SK-N-SH (cell line): ENCODE data around the gene WBP1L. TPM values are rescaled to one million over a fixed set of nuclear protein-coding genes. Genes with fewer than 3 reads are reported as not detected.

ENCODE experiments used
- CTCF ChIA-PET: fragments of 300-600, 350-600 bp; formaldehyde crosslinking; extraction: SDS; loops from one replicate; lab custom pipeline; 2021; lab: Yijun Ruan, JAX
- POLR2A ChIA-PET: fragments of 350-600 bp; sonication (Branson Sonifier 250); formaldehyde crosslinking; extraction: SDS; loops from one replicate; lab custom pipeline; 2020; ENCODE audit warnings: antibody characterized with exemption, inconsistent platforms; lab: Yijun Ruan, JAX
- DNase-seq: peaks from one replicate; pipeline ENCODE4 v3.0.0; 2012
- H2AFZ ChIP-seq: fragments of 200-600 bp; sonication (generic); 2 replicates; pipeline ENCODE4 v1.8.1; 2016; ENCODE audit warnings: antibody characterized with exemption, mild to moderate bottlenecking, low read depth
- H3F3A ChIP-seq: fragments of 200-600 bp; sonication (generic); replicated peaks from 2 replicates; pipeline ENCODE3; 2016; ENCODE audit warnings: antibody characterized with exemption, mild to moderate bottlenecking; ENCODE audit not compliant: insufficient read depth
- H3K27ac ChIP-seq, 2 experiments: fragments of 200-500 bp in 1 of 2; fragments of 200-600 bp in 1 of 2; sonication (Bioruptor generic) in 1 of 2; sonication (generic), shearing (Covaris generic) in 1 of 2; 2 replicates each; pipeline versions ENCODE4 v1.5.1 to v1.6.1; 2014 to 2016; ENCODE audit warnings: low read depth in 2 of 2, inconsistent platforms in 1 of 2, low read length in 1 of 2, mild to moderate bottlenecking in 1 of 2, mixed read lengths in 1 of 2
- H3K27me3 ChIP-seq: fragments of 200-600 bp; sonication (generic), shearing (Covaris generic); 2 replicates; pipeline ENCODE4 v1.6.1; 2016; ENCODE audit warnings: mixed run types; ENCODE audit not compliant: insufficient read depth
- H3K36me3 ChIP-seq, 2 experiments: fragments of 200-500 bp in 1 of 2; fragments of 200-600 bp in 1 of 2; sonication (Bioruptor generic) in 1 of 2; sonication (generic) in 1 of 2; replicated peaks in 1 of 2; 2 replicates each; pipeline versions ENCODE3 to v1.5.1; 2014 to 2016; ENCODE audit warnings: low read length in 1 of 2, mild to moderate bottlenecking in 1 of 2; ENCODE audit not compliant: insufficient read depth in 2 of 2, control insufficient read depth in 1 of 2
- H3K4me1 ChIP-seq, 2 experiments: fragments of 200-500 bp in 1 of 2; fragments of 200-600 bp in 1 of 2; sonication (Bioruptor generic) in 1 of 2; sonication (generic), shearing (Covaris generic) in 1 of 2; 2 replicates each; pipeline versions ENCODE4 v1.5.1 to v1.6.1; 2014 to 2016; ENCODE audit warnings: low read depth in 1 of 2, low read length in 1 of 2, mixed run types in 1 of 2; ENCODE audit not compliant: insufficient read depth in 2 of 2, control insufficient read depth in 1 of 2
- H3K4me2 ChIP-seq: fragments of 200-600 bp; sonication (generic), shearing (Covaris generic); 2 replicates; pipeline ENCODE4 v1.6.1; 2017; ENCODE audit warnings: mixed run types
- H3K4me3 ChIP-seq, 2 experiments: fragments of 200-500 bp in 1 of 2; fragments of 200-600 bp in 1 of 2; sonication (Bioruptor generic) in 1 of 2; sonication (generic), shearing (Covaris generic) in 1 of 2; 2 replicates each; pipeline versions ENCODE4 v1.5.1 to v1.8.1; 2014 to 2016; ENCODE audit warnings: low read depth in 2 of 2, inconsistent platforms in 1 of 2, low read length in 1 of 2, mild to moderate bottlenecking in 1 of 2, mixed read lengths in 1 of 2, moderate library complexity in 1 of 2
- H3K79me2 ChIP-seq: fragments of 200-600 bp; sonication (generic); 2 replicates; pipeline ENCODE4 v1.8.1; 2017; ENCODE audit warnings: mild to moderate bottlenecking; ENCODE audit not compliant: insufficient read depth
- H3K9ac ChIP-seq: fragments of 200-600 bp; sonication (generic); 2 replicates; pipeline ENCODE4 v1.6.1; 2017; ENCODE audit warnings: mixed run types
- H3K9me2 ChIP-seq: fragments of 200-600 bp; sonication (generic); 2 replicates; pipeline ENCODE4 v1.6.1; 2017; ENCODE audit warnings: mixed run types
- H3K9me3 ChIP-seq: fragments of 200-600 bp; sonication (generic); 2 replicates; pipeline ENCODE4 v1.6.1; 2017; ENCODE audit warnings: mixed run types, mild to moderate bottlenecking, moderate library complexity
- H4K20me1 ChIP-seq: fragments of 200-600 bp; sonication (generic); 2 replicates; pipeline ENCODE4 v1.6.1; 2017; ENCODE audit warnings: mild to moderate bottlenecking, mixed run types; ENCODE audit not compliant: insufficient read depth
- CTCF ChIP-seq: fragments of 200-600 bp; sonication (generic); IDR thresholded peaks from 2 replicates; pipeline ENCODE4 v1.6.1; 2017; ENCODE audit warnings: antibody characterized with exemption, mild to moderate bottlenecking, moderate library complexity
- FOXM1 ChIP-seq: IDR thresholded peaks from 2 replicates; pipeline ENCODE4 v1.4.0; 2012; ENCODE audit warnings: low read depth, mild to moderate bottlenecking
- GABPA ChIP-seq: IDR thresholded peaks from 2 replicates; pipeline ENCODE4 v1.4.0; 2012; ENCODE audit warnings: low read depth, mild to moderate bottlenecking
- MXI1 ChIP-seq: IDR thresholded peaks from 2 replicates; pipeline ENCODE4 v1.6.1; 2012; ENCODE audit warnings: mild to moderate bottlenecking, low read depth, low read length, improper control_type of control experiment
- NFIC ChIP-seq: IDR thresholded peaks from 2 replicates; pipeline ENCODE4 v1.4.0; 2012; ENCODE audit warnings: borderline replicate concordance
- NRF1 ChIP-seq: IDR thresholded peaks from 2 replicates; pipeline ENCODE4 v1.6.1; 2012; ENCODE audit warnings: low read depth, mild to moderate bottlenecking, low read length
- PBX3 ChIP-seq: IDR thresholded peaks from 2 replicates; pipeline ENCODE4; 2012
- POLR2AphosphoS5 ChIP-seq: IDR thresholded peaks from 2 replicates; pipeline ENCODE4 v1.6.1; 2012; ENCODE audit warnings: low read depth, low read length
- REST ChIP-seq: IDR thresholded peaks from 2 replicates; pipeline ENCODE4 v1.6.1; 2012; ENCODE audit warnings: mild to moderate bottlenecking, low read depth, low read length, moderate library complexity
- TAF1 ChIP-seq: IDR thresholded peaks from 2 replicates; pipeline ENCODE4 v1.6.1; 2012; ENCODE audit warnings: low read depth, mild to moderate bottlenecking, low read length, moderate library complexity, borderline replicate concordance
- TCF12 ChIP-seq: IDR thresholded peaks from 2 replicates; pipeline ENCODE4 v1.4.0; 2012
- TEAD4 ChIP-seq: IDR thresholded peaks from 2 replicates; pipeline ENCODE4 v1.4.0; 2012; ENCODE audit warnings: mild to moderate bottlenecking, borderline replicate concordance; ENCODE audit not compliant: insufficient read depth
- WGBS: methylation state at CpG from one replicate; pipeline ENCODE4 v1.1.6; 2017; ENCODE audit warnings: low lambda C conversion rate; 5-methylcytosine and 5-hydroxymethylcytosine counted together
- polyA plus RNA-seq, 3 experiments: library from polyadenylated mRNA; depleted of rRNA; stranded (reverse); fragments of >200 nt; gene quantifications; 2 replicates each; pipeline ENCODE4 v1.2.3, GENCODE V29; 2012

WBP1L gene
- polyA plus RNA-seq, 1 of the 3 experiments (the other 2 are of a cell fraction) = 22.8 TPM

GRCh38 chr10:102813734-102814452 is 70.1 kb downstream of the WBP1L start:
- WGBS = 86% methylated on average over 16 of the region's 16 CpGs
- POLR2A ChIA-PET = no interaction called here
- Histone ChIP-seq H3F3A (peaks cover 18% of the 10 kb centered on the region), H3K4me1 (peaks cover 0 to 8% of the 10 kb centered on the region in 2 experiments; a peak in 2 of 4 replicates), H3K27me3 (no peaks in the 10 kb centered on the region), H3K9me3 (no peaks in the 10 kb centered on the region), H3K36me3 (peaks cover 13 to 39% of the 10 kb centered on the region in 2 experiments), H3K4me2 (no peak overlapping the region), H2AFZ (no peak overlapping the region), H3K9me2 (no peaks in the 10 kb centered on the region), H3K79me2 (no peaks in the 10 kb centered on the region), H3K9ac (no peak overlapping the region), H3K27ac (no peak overlapping the region), H4K20me1 (no peaks in the 10 kb centered on the region), H3K4me3 (no peak overlapping the region)
- DNase-seq = no peak
- no peak for TF ChIP-seq TCF12
- TF ChIP-seq TEAD4 = no peak
- TF ChIP-seq TAF1 = no peak
- no peak for TF ChIP-seq FOXM1
- TF ChIP-seq POLR2AphosphoS5 = no peak
- no peak for TF ChIP-seq NRF1
- TF ChIP-seq MXI1 = no peak
- TF ChIP-seq REST = no peak
- no peak for TF ChIP-seq PBX3
- TF ChIP-seq NFIC = no peak
- TF ChIP-seq GABPA = no peak
- TF ChIP-seq CTCF = no peak
- CTCF ChIA-PET = interaction anchor here (0.7 kb wide), 1 partner anchor 20 kb away, joined by 4 read pairs; no protein-coding TSS in a partner anchor
